IgD-negative memory B cell (primary cell): ENCODE measurements around the gene AFAP1L1. TPM values are rescaled to one million over a fixed set of nuclear protein-coding genes. Genes with fewer than 3 reads are reported as not detected.

Source experiments
- H3K27ac Mint-ChIP-seq, 3 donors: one replicate each; pipeline ENCODE4 v1.8.0; 2020 to 2022; ENCODE audit warnings: mild to moderate bottlenecking in 3 of 3, mixed read lengths in 3 of 3, moderate library complexity in 1 of 3
- H3K27me3 Mint-ChIP-seq: one replicate; pipeline ENCODE4 v1.8.0; 2021; ENCODE audit warnings: mixed read lengths
- H3K36me3 Mint-ChIP-seq: one replicate; pipeline ENCODE4 v1.8.0; 2020; ENCODE audit warnings: mild to moderate bottlenecking, mixed read lengths
- H3K4me1 Mint-ChIP-seq, 3 donors: one replicate each; pipeline ENCODE4 v1.8.0; 2020 to 2022; ENCODE audit warnings: mixed read lengths in 3 of 3, mild to moderate bottlenecking in 1 of 3
- H3K4me3 Mint-ChIP-seq, 4 donors: one replicate each; pipeline ENCODE4 v1.8.0; 2020 to 2022; ENCODE audit warnings: mild to moderate bottlenecking in 4 of 4, mixed read lengths in 4 of 4, moderate library complexity in 3 of 4
- H3K9me3 Mint-ChIP-seq, 3 donors: one replicate each; pipeline ENCODE4 v1.8.0; 2020 to 2021; ENCODE audit warnings: mixed read lengths in 3 of 3, mild to moderate bottlenecking in 1 of 3
- polyA plus RNA-seq: library from polyadenylated mRNA; unstranded; fragments of 300-500 nt; fragmentation: Illumina TruSeq; gene quantifications from one replicate; pipeline ENCODE4 v1.2.3, GENCODE V29; 2021

Gene AFAP1L1
- polyA plus RNA-seq, 1 donor from 2014 or later: not detected

GRCh38 chr5:149285153-149285552 is 13.5 kb downstream of the AFAP1L1 start:
- H3K36me3 Mint-ChIP-seq: no peaks in the 10 kb centered on the region
- no peaks in the 10 kb centered on the region for H3K4me1 Mint-ChIP-seq
- peaks cover 17% of the 10 kb centered on the region for H3K27me3 Mint-ChIP-seq
- no peak overlapping the region for H3K27ac Mint-ChIP-seq
- no peak overlapping the region for H3K4me3 Mint-ChIP-seq
- no peaks in the 10 kb centered on the region for H3K9me3 Mint-ChIP-seq

- H3K9me3 Mint-ChIP-seq: no peaks in the 10 kb centered on the region
- H3K36me3 Mint-ChIP-seq: peaks cover 1% of the 10 kb centered on the region
- H3K4me1 Mint-ChIP-seq: no peaks in the 10 kb centered on the region
- peaks cover 5% of the 10 kb centered on the region for H3K27me3 Mint-ChIP-seq
- H3K27ac Mint-ChIP-seq: no peak overlapping the region
- H3K4me3 Mint-ChIP-seq: no peak overlapping the region
These were observed 16.8 kb downstream of the AFAP1L1 start for GRCh38 chr5:149288436-149288835.

- Mint-ChIP-seq H3K4me1 (no peaks in the 10 kb centered on the region), H3K9me3 (no peaks in the 10 kb centered on the region), H3K27me3 (peaks cover 3% of the 10 kb centered on the region), H3K4me3 (no peak overlapping the region), H3K36me3 (peaks cover 1% of the 10 kb centered on the region), H3K27ac (no peak overlapping the region)
These were observed 17.6 kb downstream of the AFAP1L1 start for GRCh38 chr5:149289301-149289700.

DNA sequence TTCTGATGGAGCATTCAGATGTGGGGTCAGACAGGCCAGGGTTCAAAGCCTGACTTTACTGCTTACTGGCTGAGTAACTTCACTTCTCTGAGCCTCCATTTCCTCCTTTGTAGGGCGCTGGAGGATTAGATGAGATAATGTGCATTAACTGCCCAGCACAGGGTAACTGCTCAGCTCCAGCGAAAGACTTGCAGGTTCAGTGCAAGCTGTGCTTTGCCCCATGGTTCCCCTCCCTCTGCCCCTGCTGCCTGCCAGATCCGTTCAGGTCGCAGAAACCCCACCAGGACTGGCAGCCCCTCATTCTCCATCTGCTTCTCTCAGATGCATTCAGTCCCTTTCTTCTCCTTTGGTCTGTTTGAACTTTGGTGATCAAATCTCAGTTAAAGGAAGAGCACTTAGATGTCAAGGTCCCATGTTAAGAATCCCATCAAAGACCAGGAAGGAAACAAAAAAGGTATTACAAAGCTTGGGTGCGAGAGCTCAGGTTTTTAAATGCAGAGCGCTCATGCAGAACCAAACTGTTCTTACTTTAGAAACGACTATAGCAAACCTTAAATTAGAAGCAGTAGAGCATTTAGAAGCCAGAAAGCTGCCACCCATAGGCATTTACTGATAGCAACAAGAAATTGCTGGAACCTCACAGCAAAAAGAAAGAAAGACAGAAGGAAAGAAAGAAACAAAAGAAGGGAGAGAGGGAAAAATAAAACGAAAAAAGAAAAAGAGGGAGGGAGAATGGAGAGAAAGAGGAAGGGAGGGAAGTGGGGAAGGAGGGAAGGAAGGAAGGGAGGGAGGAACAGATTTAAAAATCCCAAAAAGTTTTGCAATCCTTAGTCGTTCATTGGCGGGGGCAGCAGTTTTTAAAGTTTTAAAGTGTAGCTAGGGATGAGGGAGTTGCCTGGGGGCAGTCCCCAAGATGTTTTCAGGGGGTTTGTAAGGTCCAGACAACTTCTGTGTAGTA is 23.5 kb downstream of the AFAP1L1 start:
- peaks cover 0 to 6% (median 4%) of the 10 kb centered on the region in 3 donors for H3K4me1 Mint-ChIP-seq
- peaks cover 10% of the 10 kb centered on the region for H3K27me3 Mint-ChIP-seq
- H3K27ac Mint-ChIP-seq: no peak overlapping the region
- H3K36me3 Mint-ChIP-seq: peaks cover 1% of the 10 kb centered on the region
- peak overlapping the region in 1 of 4 donors; percentile 80 for H3K4me3 Mint-ChIP-seq
- H3K9me3 Mint-ChIP-seq: no peaks in the 10 kb centered on the region

- Mint-ChIP-seq H3K36me3 (no peaks in the 10 kb centered on the region), H3K27ac (peak overlapping the region in 1 of 3 donors; percentile 19), H3K4me3 (no peak overlapping the region), H3K4me1 (peaks cover 0 to 6% (median 4%) of the 10 kb centered on the region in 3 donors), H3K9me3 (no peaks in the 10 kb centered on the region), H3K27me3 (peaks cover 8% of the 10 kb centered on the region)
These were observed 25.8 kb downstream of the AFAP1L1 start for GRCh38 chr5:149297340-149298025.

DNA sequence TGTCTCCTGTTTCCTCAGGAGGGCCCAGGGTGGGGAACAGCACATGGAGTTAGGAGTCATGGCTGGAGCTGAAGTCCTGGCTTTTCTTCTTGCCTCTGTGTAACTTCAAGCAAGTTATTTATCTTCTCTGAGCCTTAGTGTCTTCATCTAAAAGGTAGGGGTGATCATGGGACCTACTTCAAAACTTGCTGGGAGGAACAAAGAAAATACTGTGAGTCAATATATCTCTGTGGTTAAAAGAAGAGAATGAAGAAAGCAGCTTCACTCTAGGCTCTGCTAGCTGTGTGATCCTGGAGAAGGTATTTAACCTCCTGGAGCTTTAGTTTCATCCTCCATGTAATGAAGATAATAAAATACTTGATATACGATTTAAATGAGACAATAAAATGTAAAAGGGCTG is 26.5 kb downstream of the AFAP1L1 start:
- Mint-ChIP-seq H3K9me3 (no peaks in the 10 kb centered on the region), H3K36me3 (no peaks in the 10 kb centered on the region), H3K4me3 (peak overlapping the region in 1 of 4 donors; percentile 23), H3K27me3 (peaks cover 11% of the 10 kb centered on the region), H3K4me1 (peaks cover 0 to 6% (median 4%) of the 10 kb centered on the region in 3 donors), H3K27ac (no peak overlapping the region)

DNA sequence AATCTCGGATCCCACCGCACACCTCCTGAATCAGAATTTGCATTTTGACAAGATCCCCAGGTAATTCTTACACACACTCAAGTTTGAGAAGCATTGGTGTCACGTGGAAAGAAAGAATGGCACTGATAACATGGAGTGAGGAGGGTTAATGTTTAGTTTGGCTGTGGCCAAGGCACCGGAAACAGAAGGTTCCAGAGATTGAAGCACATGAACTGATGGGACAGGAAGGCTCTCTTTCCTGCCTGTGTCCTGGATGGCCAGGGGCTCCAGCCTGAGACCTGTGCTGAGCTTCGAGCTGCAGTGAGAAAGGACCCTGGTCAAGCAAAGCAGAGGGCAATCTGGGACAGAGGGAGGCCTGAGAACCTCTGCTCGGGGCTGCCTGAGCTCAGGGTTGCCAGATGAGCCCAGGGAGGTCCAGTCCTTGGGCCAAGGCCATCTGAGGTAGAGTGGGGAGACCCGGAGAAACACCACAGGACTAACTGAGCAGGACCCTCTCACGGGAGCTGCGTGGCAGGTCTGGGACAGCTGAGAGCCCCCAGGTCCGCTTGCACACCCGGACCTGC is 27.3 kb downstream of the AFAP1L1 start:
- H3K27ac Mint-ChIP-seq: no peak overlapping the region
- H3K27me3 Mint-ChIP-seq: peaks cover 11% of the 10 kb centered on the region
- no peak overlapping the region for H3K4me3 Mint-ChIP-seq
- no peaks in the 10 kb centered on the region for H3K9me3 Mint-ChIP-seq
- H3K4me1 Mint-ChIP-seq: peaks cover 0 to 6% (median 4%) of the 10 kb centered on the region in 3 donors
- H3K36me3 Mint-ChIP-seq: no peaks in the 10 kb centered on the region

GRCh38 chr5:149299451-149300054 is 27.9 kb downstream of the AFAP1L1 start:
- no peak overlapping the region for H3K27ac Mint-ChIP-seq
- H3K4me3 Mint-ChIP-seq: no peak overlapping the region
- peaks cover 0 to 6% (median 4%) of the 10 kb centered on the region in 3 donors for H3K4me1 Mint-ChIP-seq
- H3K27me3 Mint-ChIP-seq: peaks cover 11% of the 10 kb centered on the region
- H3K9me3 Mint-ChIP-seq: no peaks in the 10 kb centered on the region
- no peaks in the 10 kb centered on the region for H3K36me3 Mint-ChIP-seq

- no peaks in the 10 kb centered on the region for H3K36me3 Mint-ChIP-seq
- no peak overlapping the region for H3K4me3 Mint-ChIP-seq
- H3K4me1 Mint-ChIP-seq: peaks cover 0 to 2% (median 0%) of the 10 kb centered on the region in 3 donors
- peaks cover 8% of the 10 kb centered on the region for H3K27me3 Mint-ChIP-seq
- H3K27ac Mint-ChIP-seq: no peak overlapping the region
- H3K9me3 Mint-ChIP-seq: no peaks in the 10 kb centered on the region
These were observed 28.8 kb downstream of the AFAP1L1 start for GRCh38 chr5:149300441-149300840.

DNA sequence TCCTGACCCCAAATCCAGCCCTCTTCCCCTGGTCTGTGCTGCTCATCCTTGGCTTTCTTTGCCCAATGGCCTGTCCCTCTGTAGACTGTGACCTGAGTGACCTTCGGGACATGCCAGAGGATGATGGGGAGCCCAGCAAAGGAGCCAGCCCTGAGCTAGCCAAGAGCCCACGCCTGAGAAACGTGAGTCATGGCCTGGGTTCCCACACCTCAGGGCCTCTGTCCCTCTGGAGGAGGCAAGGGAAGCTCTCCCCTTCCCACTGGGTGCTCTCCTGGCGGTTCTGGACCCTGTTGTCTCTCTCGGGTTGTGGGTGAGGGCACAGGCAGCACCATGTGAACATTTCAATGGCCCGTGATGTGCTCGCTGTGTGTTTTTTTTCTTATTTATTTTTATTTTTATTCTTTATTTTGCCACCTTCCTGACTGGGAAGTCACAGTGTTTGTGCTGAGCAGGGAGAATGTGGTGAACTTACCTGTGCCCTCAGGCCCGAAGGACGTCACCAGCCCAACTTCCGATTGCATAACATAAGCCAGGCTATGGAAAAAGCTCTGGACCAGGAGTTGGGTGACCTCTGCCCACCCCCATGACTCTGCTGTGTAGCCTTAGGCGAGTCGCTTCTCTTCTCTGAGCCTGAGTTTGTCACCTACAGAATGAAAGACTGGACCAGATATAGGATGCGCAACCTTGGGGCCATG is 29.5 kb downstream of the AFAP1L1 start:
- Mint-ChIP-seq H3K27me3 (peaks cover 8% of the 10 kb centered on the region), H3K4me3 (no peak overlapping the region), H3K4me1 (peaks cover 0 to 2% (median 0%) of the 10 kb centered on the region in 3 donors), H3K27ac (no peak overlapping the region), H3K9me3 (no peaks in the 10 kb centered on the region), H3K36me3 (no peaks in the 10 kb centered on the region)

- H3K36me3 Mint-ChIP-seq: no peaks in the 10 kb centered on the region
- no peaks in the 10 kb centered on the region for H3K9me3 Mint-ChIP-seq
- H3K4me3 Mint-ChIP-seq: no peak overlapping the region
- H3K4me1 Mint-ChIP-seq: no peaks in the 10 kb centered on the region
- no peak overlapping the region for H3K27ac Mint-ChIP-seq
- H3K27me3 Mint-ChIP-seq: peaks cover 8% of the 10 kb centered on the region
These were observed 30.2 kb downstream of the AFAP1L1 start for GRCh38 chr5:149301744-149302380.

- Mint-ChIP-seq H3K4me3 (no peak overlapping the region), H3K4me1 (no peaks in the 10 kb centered on the region), H3K27ac (no peak overlapping the region), H3K36me3 (no peaks in the 10 kb centered on the region), H3K27me3 (peaks cover 8% of the 10 kb centered on the region), H3K9me3 (no peaks in the 10 kb centered on the region)
These were observed 31.0 kb downstream of the AFAP1L1 start for GRCh38 chr5:149302641-149303040.

- Mint-ChIP-seq H3K9me3 (no peaks in the 10 kb centered on the region), H3K4me1 (no peaks in the 10 kb centered on the region), H3K27me3 (peaks cover 8% of the 10 kb centered on the region), H3K4me3 (no peak overlapping the region), H3K36me3 (no peaks in the 10 kb centered on the region), H3K27ac (no peak overlapping the region)
These were observed 31.6 kb downstream of the AFAP1L1 start for GRCh38 chr5:149303210-149303609.
